Right lobe of liver (tissue), 6 donors: ENCODE measurements around the gene THAP5. TPM values are rescaled to one million over a fixed set of nuclear protein-coding genes. Genes with fewer than 3 reads are reported as not detected.

ENCODE experiments used
- ATAC-seq, 4 donors: fragments of 200-7000 bp; cut with Tn5 transposase; one replicate each; pipeline ENCODE4 v1.9.1; 2020; ENCODE audit warnings: mild to moderate bottlenecking in 4 of 4, moderate library complexity in 4 of 4
- DNase-seq, 3 donors: peaks; one replicate each; pipeline ENCODE4 v3.0.0-alpha.2; 2020
- H3K27ac ChIP-seq, 3 donors: fragments of 200-600 bp; one replicate each; pipeline ENCODE4 v1.8.0; 2022
- H3K27me3 ChIP-seq, 2 donors: fragments of 200-600 bp; one replicate each; pipeline ENCODE4 v1.8.0; 2022
- H3K36me3 ChIP-seq, 4 donors: fragments of 200-600 bp; sonication (generic) in 1 of 4; one replicate each; pipeline versions ENCODE4 v1.5.1 to v1.8.0; 2017 to 2022; ENCODE audit warnings: control low read depth in 1 of 4
- H3K4me1 ChIP-seq, 4 donors: fragments of 200-600 bp; sonication (generic) in 1 of 4; one replicate each; pipeline versions ENCODE4 v1.5.1 to v1.8.0; 2017 to 2022; ENCODE audit warnings: control low read depth in 1 of 4
- H3K4me3 ChIP-seq, 3 donors: fragments of 200-600 bp; one replicate each; pipeline ENCODE4 v1.8.0; 2022
- H3K9me3 ChIP-seq, 4 donors: fragments of 200-600 bp; sonication (generic) in 1 of 4; one replicate each; pipeline versions ENCODE4 v1.5.1 to v1.8.0; 2017 to 2022; ENCODE audit warnings: control low read depth in 1 of 4
- POLR2A ChIP-seq: fragments of 450-650 bp; IDR thresholded peaks from one replicate; pipeline ENCODE4 v1.6.1; 2017; ENCODE audit warnings: antibody characterized with exemption, mild to moderate bottlenecking
- WGBS: methylation state at CpG from one replicate; pipeline ENCODE4 v1.1.6; 2018; ENCODE audit warnings: low coverage, low lambda C conversion rate; ENCODE audit not compliant: insufficient coverage; ENCODE audit errors: missing lambda C conversion rate; 5-methylcytosine and 5-hydroxymethylcytosine counted together
- intact Hi-C, 2 donors: fragments of 100-400 bp; cut with DNase I; formaldehyde crosslinking; loops; one replicate each; pipeline versions ENCODE4 v1.11.2 to v1.14.1; 2022
- total RNA-seq, 6 experiments: library from RNA; depleted of rRNA in 2 of 6; stranded (reverse); fragments of >200 nt in 2 of 6; fragmentation: NEBNext Ultra II Directional in 3 of 6; extraction: Animal tissue kit (Norgen Biotek cat#: 25700) in 3 of 6; gene quantifications; one replicate each; pipeline versions ENCODE4 v1.1.0 to v1.2.4, GENCODE V29; 2016 to 2023
- TF ChIP-seq, protein P1 (sequence below), 4 donors: fragments of 200-600 bp in 3 of 4; fragments of 450-650 bp in 1 of 4; IDR thresholded peaks; one replicate each; pipeline versions ENCODE4 v1.5.1 to v1.8.0; 2016 to 2022; ENCODE audit warnings: antibody characterized with exemption in 4 of 4, mild to moderate bottlenecking in 2 of 4
- donor health status: DM: no; HTN: yes; CAD: no.
- donor health status: DM: no; HTN: no; CAD: no.
- donor health status: DM: no; HTN: no; CAD: no.
- donor health status: DM: no; HTN: yes; CAD: no.
- donor health status: DM: no; HTN: yes; CAD: no.

The THAP5 gene
- total RNA-seq, 6 experiments from 2014 or later: 15.5 to 17.9 (median 17.3) TPM

DNA sequence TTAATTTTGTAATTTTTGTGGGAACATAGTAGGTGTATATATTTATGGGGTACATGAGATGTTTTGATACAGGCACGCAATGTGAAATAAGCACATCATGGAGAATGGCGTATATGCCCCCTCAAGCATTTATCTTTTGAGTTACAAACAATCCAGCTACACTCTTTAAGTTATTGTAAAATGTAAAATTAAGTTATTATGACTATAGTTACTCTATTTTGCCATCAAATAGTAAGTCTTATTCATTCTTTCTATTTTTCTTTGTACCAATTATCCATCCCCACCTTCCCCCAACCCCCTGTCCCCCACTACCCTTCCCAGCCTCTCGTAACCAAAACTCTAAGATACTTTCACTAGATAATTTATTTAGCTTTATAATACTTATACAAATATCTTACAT lies 35.8 kb downstream of the THAP5 start:
- Histone ChIP-seq H3K27me3 (no peaks in the 10 kb centered on the region), H3K4me3 (no peak overlapping the region), H3K9me3 (no peaks in the 10 kb centered on the region), H3K27ac (no peak overlapping the region), H3K4me1 (peaks cover 0 to 6% (median 0%) of the 10 kb centered on the region in 4 donors), H3K36me3 (no peaks in the 10 kb centered on the region)
- TF ChIP-seq, protein P1, sequence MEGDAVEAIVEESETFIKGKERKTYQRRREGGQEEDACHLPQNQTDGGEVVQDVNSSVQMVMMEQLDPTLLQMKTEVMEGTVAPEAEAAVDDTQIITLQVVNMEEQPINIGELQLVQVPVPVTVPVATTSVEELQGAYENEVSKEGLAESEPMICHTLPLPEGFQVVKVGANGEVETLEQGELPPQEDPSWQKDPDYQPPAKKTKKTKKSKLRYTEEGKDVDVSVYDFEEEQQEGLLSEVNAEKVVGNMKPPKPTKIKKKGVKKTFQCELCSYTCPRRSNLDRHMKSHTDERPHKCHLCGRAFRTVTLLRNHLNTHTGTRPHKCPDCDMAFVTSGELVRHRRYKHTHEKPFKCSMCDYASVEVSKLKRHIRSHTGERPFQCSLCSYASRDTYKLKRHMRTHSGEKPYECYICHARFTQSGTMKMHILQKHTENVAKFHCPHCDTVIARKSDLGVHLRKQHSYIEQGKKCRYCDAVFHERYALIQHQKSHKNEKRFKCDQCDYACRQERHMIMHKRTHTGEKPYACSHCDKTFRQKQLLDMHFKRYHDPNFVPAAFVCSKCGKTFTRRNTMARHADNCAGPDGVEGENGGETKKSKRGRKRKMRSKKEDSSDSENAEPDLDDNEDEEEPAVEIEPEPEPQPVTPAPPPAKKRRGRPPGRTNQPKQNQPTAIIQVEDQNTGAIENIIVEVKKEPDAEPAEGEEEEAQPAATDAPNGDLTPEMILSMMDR (IDR thresholded peaks at IDR 0.05): no peak
- no peak for TF ChIP-seq POLR2A
- ATAC-seq (no peak), DNase-seq (no peak)
- WGBS: 91% methylated on average over 3 of the region's 3 CpGs
- intact Hi-C loops: no loop called here

DNA sequence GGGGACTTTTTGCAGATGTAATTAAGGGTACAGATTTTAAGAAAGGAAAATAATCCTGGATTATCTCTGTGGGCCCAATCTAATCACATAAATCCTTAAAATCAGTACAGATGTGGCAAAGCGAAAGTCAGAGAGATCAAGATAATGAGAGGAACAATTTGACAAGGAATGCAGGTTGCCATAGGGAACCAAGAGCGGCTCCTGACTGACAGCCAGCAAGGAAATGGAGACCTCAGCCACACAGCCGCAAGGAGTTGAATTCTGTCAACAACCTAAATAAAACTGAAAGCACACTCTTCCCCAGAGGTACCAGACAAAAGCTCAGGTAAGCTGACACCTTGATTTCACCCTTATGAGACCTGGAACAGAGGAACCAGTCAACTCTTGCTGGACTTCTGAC lies 40.2 kb downstream of the THAP5 start:
- Histone ChIP-seq H3K9me3 (no peaks in the 10 kb centered on the region), H3K4me1 (peaks cover 0 to 9% (median 4%) of the 10 kb centered on the region in 4 donors), H3K4me3 (no peak overlapping the region), H3K27me3 (no peaks in the 10 kb centered on the region), H3K36me3 (no peaks in the 10 kb centered on the region), H3K27ac (no peak overlapping the region)
- 86% methylated on average over 3 of the region's 3 CpGs for WGBS
- TF ChIP-seq, protein P1 (IDR thresholded peaks at IDR 0.05): no peak
- no peak for TF ChIP-seq POLR2A
- no peak for DNase-seq
- intact Hi-C loops: no loop called here
- no peak for ATAC-seq

DNA sequence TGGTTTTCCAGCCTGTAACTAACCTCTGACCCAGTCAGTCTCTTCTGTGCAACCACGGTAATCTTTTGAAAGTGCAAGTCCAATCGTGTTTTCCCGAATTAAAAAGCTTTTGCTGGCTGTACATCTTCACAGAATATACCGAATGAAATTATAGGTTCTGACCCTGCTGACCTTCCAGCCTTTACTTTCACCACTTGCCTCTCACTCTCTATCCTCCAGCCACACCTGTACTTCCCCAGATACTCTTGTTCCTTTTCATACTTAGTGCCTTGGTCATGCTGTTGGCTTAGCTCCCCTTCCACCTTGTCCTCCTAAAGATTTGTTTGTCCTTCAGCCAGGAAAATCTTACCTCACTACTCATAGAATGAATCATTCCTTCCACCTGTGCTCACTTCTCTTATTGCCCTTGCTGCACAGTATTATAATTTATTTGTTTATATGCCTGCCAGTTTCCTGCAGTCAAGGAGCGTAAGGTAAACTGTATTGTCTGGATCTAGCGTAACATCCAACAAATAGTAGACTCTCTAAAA lies 41.3 kb downstream of the THAP5 start:
- WGBS: 90% methylated on average over 5 of the region's 6 CpGs
- H3K4me1 ChIP-seq: peaks cover 0 to 20% (median 4%) of the 10 kb centered on the region in 4 donors
- intact Hi-C loops: no loop called here
- H3K27me3 ChIP-seq: no peaks in the 10 kb centered on the region
- H3K36me3 ChIP-seq: no peaks in the 10 kb centered on the region
- no peak overlapping the region for H3K4me3 ChIP-seq
- no peak overlapping the region for H3K27ac ChIP-seq
- TF ChIP-seq, protein P1 (IDR thresholded peaks at IDR 0.05): no peak
- TF ChIP-seq POLR2A: no peak
- ATAC-seq (no peak), DNase-seq (no peak)
- no peaks in the 10 kb centered on the region for H3K9me3 ChIP-seq

DNA sequence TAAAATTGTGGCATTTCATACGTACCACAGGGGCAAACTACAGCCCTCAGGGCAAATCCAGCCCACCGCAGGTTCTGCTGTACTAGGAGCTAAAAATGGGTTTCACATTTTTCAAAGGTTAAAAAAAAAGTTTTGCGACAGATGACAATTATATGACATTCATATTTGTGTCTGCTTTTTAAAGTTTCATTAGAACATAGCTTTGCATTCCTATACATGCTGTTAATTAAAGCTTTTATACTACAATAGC lies 42.8 kb downstream of the THAP5 start:
- Histone ChIP-seq H3K27me3 (no peaks in the 10 kb centered on the region), H3K4me1 (peaks cover 0 to 25% (median 4%) of the 10 kb centered on the region in 4 donors), H3K27ac (peak overlapping the region; percentile 90 to 98 (median 98)), H3K36me3 (no peaks in the 10 kb centered on the region), H3K9me3 (no peaks in the 10 kb centered on the region), H3K4me3 (peak overlapping the region; percentile 50 to 65 (median 60))
- intact Hi-C loops: no loop called here
- no peak for ATAC-seq
- WGBS: 5% methylated on average over 3 of the region's 3 CpGs
- no peak for DNase-seq
- no peak for TF ChIP-seq POLR2A
- TF ChIP-seq, protein P1 (IDR thresholded peaks at IDR 0.05): no peak
